Endometrium (tissue), 2 donors: ENCODE data around the gene MRC2.

Experiments used
- FAIRE-seq: peaks from 2 replicates; lab custom pipeline; 2012; peaks lifted over from hg19 to GRCh38; lab: Jason Lieb, UNC
- donor health status: control.
- donor health status: control.

The MRC2 gene

DNA sequence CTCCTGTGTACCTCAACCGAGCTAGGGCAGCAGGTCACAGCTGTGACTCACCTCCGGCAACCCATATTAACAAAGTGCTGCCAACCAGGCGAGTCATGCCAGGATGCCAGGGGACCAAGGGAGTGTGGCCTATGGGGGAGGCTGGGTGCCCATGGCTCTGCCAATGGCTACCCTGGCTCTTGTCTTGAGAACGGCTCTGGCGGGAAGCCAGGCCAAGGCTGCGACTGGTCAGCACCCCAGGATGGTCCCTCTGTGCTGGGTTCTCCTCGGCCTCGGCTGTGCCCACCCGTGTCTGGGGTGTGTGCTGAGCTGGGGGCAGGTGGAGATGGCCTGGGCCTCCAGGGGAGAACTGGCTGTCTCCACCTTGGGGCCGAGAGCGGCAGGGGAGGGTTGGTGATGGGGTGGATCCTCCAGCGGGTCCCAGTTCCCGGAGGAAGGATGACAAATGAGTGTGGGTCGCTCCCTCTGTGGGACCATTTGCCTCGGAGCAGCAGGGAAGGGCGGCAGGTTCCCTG is 75.8 kb downstream of the MRC2 start:
- FAIRE-seq, result no peak

DNA sequence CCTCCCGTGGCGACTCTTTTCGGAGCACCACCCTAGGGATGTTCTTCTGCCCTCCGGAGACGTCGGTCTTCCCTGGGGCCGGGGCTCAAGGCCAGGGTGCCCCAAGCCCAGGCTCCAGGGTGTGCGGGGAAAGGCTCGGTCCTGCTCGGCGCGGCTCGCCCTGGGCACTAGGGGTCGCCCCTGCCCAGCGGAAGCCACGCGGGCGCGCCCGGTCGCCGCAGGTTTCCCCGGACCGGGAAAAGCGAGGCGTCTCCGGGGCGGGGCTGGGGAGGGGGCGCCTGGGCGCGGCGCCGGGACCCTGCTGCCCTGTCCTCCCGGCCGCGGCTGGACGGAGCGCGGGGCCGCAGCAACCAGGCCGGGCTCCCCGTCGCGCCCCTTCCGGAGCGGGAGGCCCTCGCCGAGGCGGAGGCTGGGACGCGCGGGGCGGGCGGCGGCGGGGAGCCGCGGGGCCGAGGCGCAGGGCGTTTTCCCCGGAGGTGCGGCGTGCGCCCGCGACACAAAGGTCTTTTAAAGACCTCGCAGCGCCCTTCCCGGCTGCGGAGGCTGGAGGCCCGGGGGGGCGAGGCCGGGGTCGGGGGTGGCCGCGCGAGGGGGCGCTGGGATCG is 76.4 kb downstream of the MRC2 start:
- FAIRE-seq, result no peak

DNA sequence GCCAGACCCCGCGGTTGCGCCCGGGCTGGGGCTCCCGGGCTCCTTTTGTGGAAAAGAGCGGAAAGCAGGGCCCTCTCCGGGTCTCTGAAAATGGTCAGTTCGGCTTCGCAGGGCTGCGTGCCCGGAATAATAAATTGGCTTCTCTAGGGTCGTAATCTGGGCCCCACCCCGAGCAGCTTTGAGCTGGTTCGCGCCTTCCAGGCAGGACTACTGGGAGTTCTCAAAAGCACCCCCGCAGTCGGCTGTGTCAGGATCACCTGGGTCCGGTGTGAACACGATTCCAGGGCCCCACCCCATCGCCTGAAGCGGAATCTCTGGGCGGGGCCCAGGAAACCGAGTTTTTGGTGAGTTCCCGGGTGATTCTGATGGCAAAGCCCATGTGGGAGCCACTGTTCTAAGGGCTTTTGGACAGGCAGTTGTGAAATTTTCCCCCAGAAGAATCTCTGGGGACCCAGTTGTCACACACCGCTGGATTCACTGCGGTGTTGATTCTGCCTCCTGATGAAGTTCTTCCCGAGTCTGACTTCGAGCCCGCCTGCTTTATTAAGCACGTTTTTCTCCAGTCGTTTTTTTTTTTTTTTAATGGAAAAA is 77.0 kb downstream of the MRC2 start:
- FAIRE-seq, result no peak

DNA sequence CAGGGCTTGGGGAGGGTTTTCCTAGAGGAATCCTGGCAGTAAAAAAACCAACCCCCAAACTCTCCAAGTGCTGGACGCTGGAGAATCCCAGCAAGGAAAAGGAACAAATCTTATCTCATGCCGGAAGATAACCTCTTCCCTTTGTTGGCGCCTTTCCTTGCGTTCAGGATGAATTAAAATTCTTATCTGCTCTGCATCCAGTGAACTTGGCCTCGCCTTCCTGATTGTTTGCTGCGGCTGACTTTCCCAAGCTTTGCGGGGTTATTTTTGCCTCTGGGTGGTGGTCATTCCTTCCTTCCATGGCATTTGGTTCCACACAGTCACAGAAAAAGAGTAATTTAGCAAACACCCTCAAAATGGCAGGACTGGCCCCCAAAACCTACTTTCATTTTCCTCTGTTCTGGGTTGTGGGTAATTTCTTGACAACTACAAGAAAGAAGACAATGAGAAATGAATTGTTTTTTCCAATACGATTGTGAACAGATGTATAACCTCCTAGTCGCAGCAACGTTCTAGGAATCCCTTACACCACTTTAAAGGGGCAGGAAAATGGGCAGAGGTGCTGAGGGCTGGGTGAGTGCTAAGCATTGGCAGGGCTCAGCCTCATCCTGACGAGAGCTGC is 77.8 kb downstream of the MRC2 start:
- no peak for FAIRE-seq

DNA sequence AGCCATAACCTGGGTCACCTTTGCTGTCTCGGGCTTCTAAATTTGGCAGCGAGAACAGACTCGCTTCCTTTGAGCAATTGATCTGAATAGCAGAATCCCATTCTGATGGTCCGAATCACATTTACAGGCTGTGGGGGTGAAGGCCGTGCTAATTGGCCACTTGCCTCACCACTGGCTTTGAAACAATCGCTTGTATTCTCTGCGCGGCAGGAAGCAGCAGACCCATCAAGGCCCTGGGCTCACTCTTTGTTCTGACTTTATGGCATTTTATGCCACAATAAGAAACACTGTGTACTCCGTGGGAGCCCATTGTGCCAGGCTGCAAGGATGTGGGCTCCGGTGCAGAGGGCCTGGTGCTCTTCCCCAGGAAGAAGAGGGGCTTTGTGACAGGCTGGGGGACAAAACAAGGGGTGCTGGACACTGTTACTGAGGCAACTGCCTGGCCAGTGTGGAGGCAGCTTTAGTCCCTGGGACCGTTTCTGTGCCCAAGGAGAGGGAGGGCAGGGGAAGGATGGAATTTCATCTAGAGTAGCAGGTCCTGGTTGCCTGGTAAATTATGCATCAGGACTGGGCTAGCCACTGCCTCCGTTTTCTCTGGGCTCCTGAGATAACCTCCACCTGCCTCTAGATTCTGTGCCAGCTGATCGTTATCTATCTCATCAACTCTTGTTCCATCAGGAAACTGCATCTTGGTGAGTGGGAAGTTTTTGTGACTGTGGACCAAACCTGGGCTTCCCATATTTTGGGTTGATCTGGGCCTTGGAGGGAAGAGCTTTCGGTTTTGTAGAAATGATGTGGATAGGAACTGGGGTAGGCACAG is 78.5 kb downstream of the MRC2 start:
- FAIRE-seq, result no peak

DNA sequence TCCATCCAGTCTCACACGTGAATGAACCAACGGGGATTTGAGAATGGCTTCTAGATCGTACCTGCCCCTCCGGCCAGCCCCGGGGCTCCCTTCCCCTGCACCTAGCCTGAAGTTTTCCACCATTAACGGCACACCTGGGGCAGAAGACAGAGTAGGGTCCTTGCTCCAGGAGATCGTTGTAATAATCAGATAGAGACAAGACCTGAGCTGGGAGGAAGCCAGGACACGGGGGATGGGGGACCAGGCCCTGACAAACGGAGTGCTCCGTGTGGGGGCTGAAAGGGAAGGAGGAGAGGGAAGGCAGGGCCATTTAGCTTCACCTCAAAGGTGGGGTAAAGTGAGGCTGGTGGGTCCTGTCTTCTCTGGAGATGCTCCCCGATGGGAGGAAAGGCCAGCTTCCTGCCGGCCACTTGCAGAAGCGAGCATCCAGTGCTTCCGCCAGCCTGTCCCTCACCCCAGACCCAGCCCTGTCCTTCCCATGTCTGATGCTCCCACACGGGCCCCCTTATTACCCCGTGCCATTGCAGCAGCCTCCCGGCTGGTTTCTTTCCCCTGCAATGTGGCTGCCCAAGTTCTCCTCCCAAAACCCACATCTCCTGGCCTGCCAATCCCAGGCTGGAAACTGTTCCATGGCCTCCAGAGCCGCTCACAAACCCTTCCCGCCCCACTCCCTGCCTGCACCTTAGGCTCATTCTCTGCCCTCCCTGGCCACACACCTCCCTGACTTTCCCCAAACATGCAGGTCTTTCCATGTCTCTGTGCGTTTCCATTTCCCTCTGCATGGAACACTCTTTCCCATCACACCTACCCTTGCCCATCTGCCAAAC is 79.3 kb downstream of the MRC2 start:
- FAIRE-seq, result no peak

DNA sequence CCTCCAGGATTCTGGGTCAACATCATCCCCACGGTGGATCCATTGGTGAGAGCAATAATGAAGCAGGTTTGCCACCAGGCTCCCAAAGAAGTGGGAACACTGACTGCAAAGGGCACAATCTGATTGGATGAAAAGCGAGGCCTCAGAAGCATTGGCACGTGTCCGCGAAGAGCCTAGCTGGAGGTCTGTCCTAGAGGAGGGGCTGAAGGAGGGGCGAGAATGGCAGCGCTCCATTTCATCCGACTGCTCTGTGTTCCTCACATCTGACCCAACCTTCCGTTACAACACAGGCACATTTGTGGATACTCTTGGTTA is 79.9 kb downstream of the MRC2 start:
- no peak for FAIRE-seq

DNA sequence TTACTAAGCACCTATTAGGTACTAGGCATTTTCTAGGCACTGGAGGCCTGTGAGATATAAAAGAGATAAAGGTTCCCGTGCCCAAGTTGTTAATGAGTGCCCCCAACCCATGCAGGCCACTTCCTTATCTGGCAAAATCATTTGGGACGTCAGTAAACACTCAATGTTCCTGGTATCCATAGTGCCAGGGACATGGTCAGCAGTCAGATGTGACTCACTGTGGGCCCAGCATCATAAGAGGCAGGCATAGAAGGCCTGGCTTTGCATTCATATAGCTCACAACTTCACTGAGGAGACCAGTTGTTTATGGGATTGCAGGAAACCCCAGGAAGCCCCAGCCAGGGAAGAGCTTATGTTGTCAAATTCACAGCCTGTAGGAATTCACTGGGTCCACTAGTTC is 81.1 kb downstream of the MRC2 start:
- FAIRE-seq, result no peak

DNA sequence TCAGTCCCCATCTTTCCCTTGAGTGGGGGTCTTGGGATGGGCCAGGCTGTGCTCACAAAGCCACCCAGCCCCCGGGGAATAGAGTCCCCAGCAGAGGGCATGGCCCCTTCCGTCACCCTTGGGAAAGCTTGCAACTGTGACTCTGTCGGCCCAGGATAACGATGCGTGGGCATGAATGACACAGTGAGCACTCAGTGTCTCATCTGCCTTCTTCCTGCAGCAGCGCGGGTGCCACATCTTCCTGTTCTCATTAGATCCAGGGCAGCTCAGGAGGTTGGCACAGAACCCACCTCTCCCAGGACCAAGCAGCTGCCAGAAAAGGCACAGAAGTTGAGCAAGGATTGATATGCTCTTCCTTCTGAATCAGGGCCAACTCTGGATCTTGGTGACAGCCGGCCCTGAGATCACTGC is 84.7 kb downstream of the MRC2 start:
- FAIRE-seq, result no peak

DNA sequence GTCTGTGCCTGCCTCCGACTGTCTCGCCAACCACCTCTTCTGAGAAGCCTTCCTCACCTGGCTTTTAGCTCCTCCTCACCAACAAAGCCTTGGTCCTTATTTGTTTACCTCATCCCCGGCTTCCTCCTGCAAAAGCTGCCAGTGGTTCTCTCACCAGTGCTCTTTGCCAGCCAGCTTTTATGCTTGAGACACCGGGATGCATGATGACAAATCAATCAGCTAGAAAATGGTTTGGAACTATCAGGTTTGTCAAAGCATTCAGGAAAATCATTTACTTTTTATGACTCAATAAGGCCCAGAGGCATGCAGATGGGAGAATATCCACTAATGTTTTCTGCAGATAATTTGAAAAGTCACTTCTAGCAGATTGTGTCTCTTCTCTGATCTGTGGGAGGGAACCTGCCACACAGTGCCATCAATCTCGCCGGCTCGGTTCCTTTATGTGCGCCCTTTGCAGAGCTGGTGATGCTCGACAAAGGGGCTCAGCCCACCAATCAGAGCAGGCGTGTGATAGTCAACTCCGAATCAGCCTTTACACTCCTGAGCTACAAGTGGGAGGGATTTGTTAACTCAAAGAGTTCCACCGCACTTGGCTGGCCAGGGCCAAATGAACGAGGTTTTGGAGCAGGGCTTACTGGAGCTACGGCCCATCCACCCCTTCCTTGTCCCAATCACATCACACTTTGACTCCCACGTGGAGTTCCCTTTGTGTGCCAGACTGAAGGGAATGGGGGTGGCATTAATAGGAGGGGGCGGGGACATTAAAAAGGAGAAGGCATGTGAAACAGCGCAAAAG is 85.8 kb downstream of the MRC2 start:
- FAIRE-seq, result no peak

DNA sequence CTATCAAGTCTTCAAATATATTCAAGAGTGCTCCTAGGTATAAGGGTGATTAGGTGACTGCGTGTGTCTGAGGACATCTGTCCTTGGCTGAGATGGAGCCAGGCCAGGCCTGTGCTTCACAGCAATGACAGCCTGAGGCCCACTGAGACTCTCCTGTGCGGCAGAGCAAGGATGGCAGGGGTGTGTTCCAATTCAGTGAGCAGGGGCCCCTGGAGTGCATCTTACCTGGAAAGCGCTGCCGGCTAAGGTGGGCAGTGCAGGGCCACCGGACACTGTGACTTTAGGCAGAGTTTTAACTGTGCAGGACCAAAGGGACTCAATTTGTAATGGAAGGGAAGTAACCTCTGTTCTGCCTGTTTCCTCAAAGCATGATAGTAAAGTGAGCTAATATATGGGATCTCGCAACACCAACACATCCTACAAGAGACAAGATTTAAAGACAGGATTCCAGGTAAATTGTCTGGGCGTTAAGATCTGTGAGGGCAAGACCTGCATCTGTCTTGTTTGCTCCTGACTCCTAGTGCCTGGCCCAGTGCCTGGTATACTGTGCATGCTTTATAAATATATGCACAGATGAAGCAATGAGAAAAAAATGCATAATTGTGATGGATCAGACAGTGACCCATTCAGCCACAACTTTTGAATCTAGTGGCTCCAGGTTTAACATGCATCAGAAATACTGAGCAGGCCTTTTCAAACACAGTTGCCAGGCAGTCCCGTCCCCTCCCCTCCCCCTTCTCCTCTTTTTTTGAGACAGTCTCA is 86.7 kb downstream of the MRC2 start:
- FAIRE-seq, result no peak

DNA sequence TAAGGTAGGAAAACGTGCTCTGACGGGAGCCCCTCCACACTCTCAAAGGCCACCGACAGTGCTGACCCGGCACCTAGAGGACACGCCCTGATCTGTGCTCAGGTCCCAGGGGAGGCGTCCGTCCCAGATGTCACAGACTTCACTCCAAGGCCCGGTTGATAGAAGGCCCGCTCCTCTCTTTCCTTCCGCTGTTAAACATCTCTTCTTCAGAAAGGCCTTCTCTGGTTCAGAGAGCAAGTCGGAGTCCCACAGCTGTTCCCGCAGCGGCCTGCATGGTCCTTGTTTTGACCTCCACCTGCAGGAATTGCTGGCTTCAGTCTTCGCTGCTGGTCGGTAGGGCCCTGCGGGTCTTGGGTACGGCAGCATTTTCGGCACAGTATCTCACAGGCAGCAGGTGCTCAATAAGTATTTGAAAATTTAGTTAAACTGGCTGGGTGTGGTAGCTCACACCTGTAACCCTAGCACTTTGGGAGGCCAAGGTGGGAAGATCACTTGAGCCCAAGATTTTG is 88.5 kb downstream of the MRC2 start:
- FAIRE-seq, result no peak

DNA sequence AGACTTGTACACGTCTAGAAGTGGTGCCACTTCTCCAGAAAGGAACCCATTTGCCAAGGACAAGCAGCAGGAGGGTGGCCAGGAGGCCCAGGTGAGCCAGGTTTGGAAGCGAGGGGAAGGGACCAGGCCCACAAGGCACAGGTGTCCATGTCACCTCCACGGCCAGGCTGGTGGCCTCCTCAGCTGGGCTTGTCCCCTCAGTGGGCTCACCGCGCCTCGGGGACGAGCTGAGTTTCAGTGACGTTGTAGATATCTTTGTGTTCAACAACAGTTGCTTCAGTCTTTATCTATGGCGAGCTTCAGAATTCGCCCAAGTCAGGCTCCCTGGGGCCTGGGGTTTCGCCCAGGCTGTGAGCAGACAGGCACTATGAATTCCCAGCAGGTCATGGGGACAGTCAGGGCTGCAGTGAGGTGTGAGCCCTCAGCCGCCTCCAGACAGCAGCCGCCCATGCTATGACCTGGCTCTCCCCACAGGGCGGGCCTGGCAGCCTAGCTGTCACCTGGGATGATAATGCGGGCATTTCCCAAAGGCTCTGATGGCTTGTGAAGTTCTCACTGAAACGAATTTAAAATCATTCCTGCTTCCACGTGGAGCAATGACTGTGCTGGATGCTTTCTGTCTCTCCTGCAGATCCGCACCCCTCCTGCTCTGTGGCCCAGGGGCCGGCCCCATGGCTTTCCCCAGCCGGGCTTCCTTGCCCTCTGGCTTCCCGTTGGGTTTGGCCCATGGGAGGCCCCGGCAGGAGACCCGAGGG is 89.5 kb downstream of the MRC2 start:
- no peak for FAIRE-seq

DNA sequence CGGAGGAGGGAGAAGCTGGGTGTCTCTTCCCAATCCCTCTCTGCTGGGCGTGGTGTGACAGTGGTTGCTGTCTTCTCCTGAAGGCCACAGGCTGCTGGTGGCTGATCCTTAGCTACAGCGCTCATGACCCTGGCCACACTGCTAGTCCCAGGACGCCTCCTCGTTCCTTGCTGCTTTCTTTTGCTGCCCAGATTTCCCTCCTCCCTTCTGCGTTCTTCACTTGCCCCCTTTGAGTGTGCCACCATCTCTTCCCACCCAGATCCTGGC is 90.1 kb downstream of the MRC2 start:
- FAIRE-seq, result no peak

DNA sequence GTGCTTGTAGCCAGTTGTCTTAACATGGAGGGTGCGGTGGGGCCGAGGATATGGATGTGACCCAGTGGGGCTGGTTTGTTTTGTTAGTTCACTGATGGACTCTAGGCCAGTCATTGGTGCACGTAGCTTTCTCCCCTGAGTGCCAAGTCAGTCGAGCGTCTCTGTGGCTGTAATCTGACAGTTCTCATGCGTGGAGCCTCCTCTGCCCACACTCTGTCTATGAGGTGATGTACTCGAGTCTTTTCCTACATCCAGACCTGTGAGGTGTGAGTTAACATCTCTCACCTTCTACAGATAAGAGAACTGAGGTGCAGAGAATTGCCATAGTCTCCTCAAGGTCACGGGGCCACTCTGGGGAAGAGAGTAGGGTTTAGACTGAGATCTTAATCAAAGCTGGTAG is 90.4 kb downstream of the MRC2 start:
- no peak for FAIRE-seq

DNA sequence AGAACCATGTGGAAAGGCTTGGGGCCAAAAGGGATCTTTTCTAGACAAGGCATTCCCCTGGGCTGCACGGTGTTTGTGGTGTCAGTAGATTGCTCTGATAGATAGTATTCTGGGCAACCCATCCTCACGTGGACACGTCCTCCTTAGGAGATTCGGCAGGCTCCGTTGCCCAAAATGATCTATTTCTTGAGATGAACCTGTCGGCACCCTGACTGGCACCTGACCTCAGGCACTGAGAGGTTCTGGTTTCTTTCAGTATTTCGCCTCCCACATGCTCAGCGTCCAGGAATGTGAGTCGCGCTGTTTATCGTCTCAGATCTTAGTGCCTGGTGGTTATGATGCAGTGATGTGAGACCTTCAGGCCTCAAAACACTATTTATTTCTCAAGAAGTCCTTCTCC is 91.0 kb downstream of the MRC2 start:
- no peak for FAIRE-seq

DNA sequence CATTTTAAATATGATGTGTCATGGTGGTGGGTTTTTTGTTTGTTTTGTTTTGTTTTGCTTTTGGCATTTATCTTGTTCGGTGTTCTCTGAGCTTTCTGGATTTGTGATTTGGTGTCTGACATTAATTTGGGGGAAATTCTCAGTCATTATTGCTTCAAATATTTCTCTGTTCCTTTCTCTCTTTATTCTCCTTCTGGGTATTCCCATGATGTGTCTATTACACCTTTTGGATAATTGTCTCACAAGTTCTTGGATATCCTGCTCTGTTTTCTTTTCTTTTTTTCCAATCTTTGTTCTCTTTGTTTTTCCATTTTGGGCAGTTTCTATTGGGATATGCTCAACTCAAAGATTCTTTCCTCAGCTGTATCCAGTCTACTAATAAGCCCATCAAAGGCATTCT is 92.1 kb downstream of the MRC2 start:
- no peak for FAIRE-seq

DNA sequence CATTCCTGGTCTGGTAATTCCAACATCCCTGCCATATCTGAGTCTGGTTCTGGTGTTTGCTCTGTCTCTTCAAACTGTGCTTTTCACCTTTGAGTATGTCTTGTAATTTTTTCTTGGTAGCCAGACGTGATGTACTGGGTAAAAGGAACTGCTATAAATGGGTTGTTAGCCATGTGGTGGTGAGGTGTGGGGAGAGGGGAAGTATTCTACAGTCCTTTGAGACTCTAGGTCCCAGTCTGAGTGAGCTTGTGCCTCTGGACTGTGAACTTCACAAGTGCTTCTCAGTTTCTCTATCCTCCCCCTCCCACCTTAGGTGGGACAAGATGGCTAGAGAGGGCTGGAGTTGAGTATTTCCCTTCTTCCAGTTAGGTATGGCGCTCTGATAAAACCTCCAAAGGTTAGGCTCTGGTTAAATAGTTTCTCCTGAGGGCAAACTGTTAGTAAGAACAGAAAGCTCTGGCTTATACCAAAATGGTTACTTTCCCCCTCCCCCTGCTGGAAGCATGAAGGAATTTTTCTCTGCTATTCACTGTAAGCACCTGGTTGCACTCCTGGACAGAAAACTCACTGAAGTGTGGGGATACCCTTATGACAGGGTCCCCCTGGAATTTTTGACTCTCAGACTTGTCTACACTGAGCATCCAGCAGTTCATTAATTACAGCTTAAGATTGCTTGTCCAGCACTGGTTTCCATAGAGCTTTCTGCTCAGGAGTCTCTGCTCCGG is 92.8 kb downstream of the MRC2 start:
- FAIRE-seq, result no peak

DNA sequence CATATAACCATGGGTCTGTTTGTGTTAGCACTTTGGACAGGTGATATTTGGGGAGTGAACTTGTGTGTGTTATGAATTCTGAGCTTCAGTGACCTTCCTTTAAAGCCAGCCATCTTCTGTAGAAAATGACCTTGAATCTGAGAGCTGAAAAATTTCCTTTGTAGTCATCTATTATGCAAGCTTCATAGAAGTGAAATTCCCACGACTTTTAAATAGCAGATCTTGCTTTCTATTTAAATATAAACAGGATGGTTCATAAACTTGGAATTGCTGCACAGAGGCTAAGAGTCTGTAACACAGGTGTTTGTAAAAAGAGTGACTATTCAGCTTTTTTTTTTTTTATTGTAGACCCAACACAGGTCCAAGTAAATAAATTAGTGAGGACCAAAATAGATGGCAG is 95.2 kb downstream of the MRC2 start:
- no peak for FAIRE-seq
